ENCODE results near the gene SOX8. TPM values are rescaled to one million over a fixed set of nuclear protein-coding genes. Genes with fewer than 3 reads are reported as not detected.

SOX8 gene
- polyA plus RNA-seq, 3 donors, result not detected

DNA sequence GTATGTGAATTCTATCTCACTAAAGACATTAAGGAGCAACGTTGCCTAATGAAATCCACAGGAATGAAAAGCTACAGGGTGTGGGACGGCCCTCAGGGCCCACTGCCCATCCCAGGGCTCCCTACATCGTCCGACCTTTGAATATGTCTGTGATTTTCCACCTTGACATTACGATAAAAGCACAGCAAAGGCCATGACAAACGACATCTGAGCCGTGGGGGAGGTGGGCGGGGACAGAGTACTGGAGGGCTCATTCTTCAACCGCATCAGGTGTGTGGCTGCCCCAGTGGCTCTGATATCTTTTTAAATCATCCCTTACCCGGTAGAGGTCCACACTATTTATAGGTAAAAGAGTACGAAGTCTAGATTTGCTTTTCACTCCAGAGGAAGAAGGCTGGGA, 45.9 kb upstream of the SOX8 start:
- Mint-ChIP-seq H3K27ac (no peak overlapping the region), H3K4me3 (no peak overlapping the region), H3K4me1 (no peaks in the 10 kb centered on the region), H3K36me3 (peaks cover 20 to 26% of the 10 kb centered on the region in 2 donors), H3K9me3 (peaks cover 5 to 15% (median 10%) of the 10 kb centered on the region in 7 donors), H3K27me3 (ENCODE audit: low read depth in 3 of 3) (peaks cover 0 to 2% (median 0%) of the 10 kb centered on the region in 3 donors)
- DNase-seq, result no peak
- Histone ChIP-seq H3K4me3 (replicated peaks in 1 of 3; ENCODE audit: low read depth in 2 of 3, low read length in 3 of 3) (no peak overlapping the region), H3K9ac (ENCODE audit: insufficient read depth, low read length, poor library complexity, severe bottlenecking) (no peak overlapping the region), H3K27me3 (ENCODE audit: control insufficient read depth in 2 of 2, insufficient read depth in 2 of 2, low read length in 2 of 2) (no peaks in the 10 kb centered on the region), H2AFZ (ENCODE audit: insufficient read depth, low read depth, low read length, poor library complexity, severe bottlenecking) (no peak overlapping the region), H3K79me2 (ENCODE audit: insufficient read depth, low read length) (no peaks in the 10 kb centered on the region), H3K36me3 (replicated peaks in 1 of 2; ENCODE audit: control insufficient read depth in 1 of 2, insufficient read depth in 2 of 2, low read length in 2 of 2) (peaks cover 0 to 9% of the 10 kb centered on the region in 2 donors), H4K20me1 (ENCODE audit: insufficient read depth, low read length) (no peaks in the 10 kb centered on the region), H3K4me2 (replicated peaks; ENCODE audit: extremely low read depth, low read length, poor library complexity, severe bottlenecking) (no peak overlapping the region), H3K4me1 (ENCODE audit: control insufficient read depth in 1 of 2, insufficient read depth in 2 of 2, low read length in 2 of 2) (no peaks in the 10 kb centered on the region), H3K27ac (ENCODE audit: low read depth in 1 of 2, low read length in 2 of 2) (no peak overlapping the region), H3K9me3 (replicated peaks in 1 of 2; ENCODE audit: control insufficient read depth in 1 of 2, insufficient read depth in 1 of 2, low read length in 2 of 2) (peaks cover 0 to 6% of the 10 kb centered on the region in 2 donors)
- intact Hi-C loops (cut with micrococcal nuclease), result no loop called here
- TF ChIP-seq, protein P1, sequence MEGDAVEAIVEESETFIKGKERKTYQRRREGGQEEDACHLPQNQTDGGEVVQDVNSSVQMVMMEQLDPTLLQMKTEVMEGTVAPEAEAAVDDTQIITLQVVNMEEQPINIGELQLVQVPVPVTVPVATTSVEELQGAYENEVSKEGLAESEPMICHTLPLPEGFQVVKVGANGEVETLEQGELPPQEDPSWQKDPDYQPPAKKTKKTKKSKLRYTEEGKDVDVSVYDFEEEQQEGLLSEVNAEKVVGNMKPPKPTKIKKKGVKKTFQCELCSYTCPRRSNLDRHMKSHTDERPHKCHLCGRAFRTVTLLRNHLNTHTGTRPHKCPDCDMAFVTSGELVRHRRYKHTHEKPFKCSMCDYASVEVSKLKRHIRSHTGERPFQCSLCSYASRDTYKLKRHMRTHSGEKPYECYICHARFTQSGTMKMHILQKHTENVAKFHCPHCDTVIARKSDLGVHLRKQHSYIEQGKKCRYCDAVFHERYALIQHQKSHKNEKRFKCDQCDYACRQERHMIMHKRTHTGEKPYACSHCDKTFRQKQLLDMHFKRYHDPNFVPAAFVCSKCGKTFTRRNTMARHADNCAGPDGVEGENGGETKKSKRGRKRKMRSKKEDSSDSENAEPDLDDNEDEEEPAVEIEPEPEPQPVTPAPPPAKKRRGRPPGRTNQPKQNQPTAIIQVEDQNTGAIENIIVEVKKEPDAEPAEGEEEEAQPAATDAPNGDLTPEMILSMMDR (IDR thresholded peaks at IDR 0.05), result no peak
- WGBS (ENCODE audit: insufficient coverage), result 90% methylated on average over 5 of the region's 11 CpGs

DNA sequence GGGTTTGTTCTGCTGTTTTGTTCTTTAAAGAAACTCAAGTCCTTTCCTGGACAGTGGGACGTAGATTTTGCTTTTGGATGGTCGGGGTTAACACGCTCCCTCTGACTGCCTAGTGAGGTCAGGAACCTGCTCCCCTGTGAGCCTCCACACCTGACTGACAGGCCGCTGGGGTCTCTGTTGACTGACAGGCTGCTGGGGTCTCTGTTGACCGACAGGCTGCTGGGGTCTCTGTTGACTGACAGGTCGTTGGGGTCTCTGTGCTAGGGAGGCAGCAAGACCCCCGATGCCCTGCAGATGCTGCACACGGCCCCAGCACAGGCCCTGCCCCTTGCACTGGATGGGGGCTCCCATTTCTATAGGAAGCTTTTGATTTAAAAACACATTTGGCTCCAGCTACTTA, 44.3 kb upstream of the SOX8 start:
- DNase-seq, result no peak
- no peaks in the 10 kb centered on the region for H3K4me1 ChIP-seq (ENCODE audit: control insufficient read depth in 1 of 2, insufficient read depth in 2 of 2, low read length in 2 of 2)
- peaks cover 0 to 16% of the 10 kb centered on the region in 2 donors for H3K36me3 ChIP-seq (replicated peaks in 1 of 2; ENCODE audit: control insufficient read depth in 1 of 2, insufficient read depth in 2 of 2, low read length in 2 of 2)
- peaks cover 20 to 31% of the 10 kb centered on the region in 2 donors for H3K36me3 Mint-ChIP-seq
- no peak overlapping the region for H2AFZ ChIP-seq (ENCODE audit: insufficient read depth, low read depth, low read length, poor library complexity, severe bottlenecking)
- WGBS (ENCODE audit: insufficient coverage), result 78% methylated on average over 3 of the region's 8 CpGs
- peaks cover 0 to 2% (median 0%) of the 10 kb centered on the region in 3 donors for H3K27me3 Mint-ChIP-seq (ENCODE audit: low read depth in 3 of 3)
- no peak overlapping the region for H3K4me3 ChIP-seq (replicated peaks in 1 of 3; ENCODE audit: low read depth in 2 of 3, low read length in 3 of 3)
- H4K20me1 ChIP-seq (ENCODE audit: insufficient read depth, low read length), result no peaks in the 10 kb centered on the region
- H3K27ac ChIP-seq (ENCODE audit: low read depth in 1 of 2, low read length in 2 of 2), result no peak overlapping the region
- H3K9ac ChIP-seq (ENCODE audit: insufficient read depth, low read length, poor library complexity, severe bottlenecking), result no peak overlapping the region
- TF ChIP-seq, protein P1 (IDR thresholded peaks at IDR 0.05), result no peak
- intact Hi-C loops (cut with micrococcal nuclease), result no loop called here
- H3K9me3 Mint-ChIP-seq, result peaks cover 19 to 31% (median 22%) of the 10 kb centered on the region in 7 donors
- H3K4me3 Mint-ChIP-seq, result no peak overlapping the region
- H3K27me3 ChIP-seq (ENCODE audit: control insufficient read depth in 2 of 2, insufficient read depth in 2 of 2, low read length in 2 of 2), result no peaks in the 10 kb centered on the region
- peaks cover 12 to 16% of the 10 kb centered on the region in 2 donors for H3K9me3 ChIP-seq (replicated peaks in 1 of 2; ENCODE audit: control insufficient read depth in 1 of 2, insufficient read depth in 1 of 2, low read length in 2 of 2)
- no peaks in the 10 kb centered on the region for H3K79me2 ChIP-seq (ENCODE audit: insufficient read depth, low read length)
- no peak overlapping the region for H3K27ac Mint-ChIP-seq
- H3K4me2 ChIP-seq (replicated peaks; ENCODE audit: extremely low read depth, low read length, poor library complexity, severe bottlenecking), result no peak overlapping the region
- H3K4me1 Mint-ChIP-seq, result no peaks in the 10 kb centered on the region
